ENCODE results near the gene FAM193A.

The FAM193A gene

DNA sequence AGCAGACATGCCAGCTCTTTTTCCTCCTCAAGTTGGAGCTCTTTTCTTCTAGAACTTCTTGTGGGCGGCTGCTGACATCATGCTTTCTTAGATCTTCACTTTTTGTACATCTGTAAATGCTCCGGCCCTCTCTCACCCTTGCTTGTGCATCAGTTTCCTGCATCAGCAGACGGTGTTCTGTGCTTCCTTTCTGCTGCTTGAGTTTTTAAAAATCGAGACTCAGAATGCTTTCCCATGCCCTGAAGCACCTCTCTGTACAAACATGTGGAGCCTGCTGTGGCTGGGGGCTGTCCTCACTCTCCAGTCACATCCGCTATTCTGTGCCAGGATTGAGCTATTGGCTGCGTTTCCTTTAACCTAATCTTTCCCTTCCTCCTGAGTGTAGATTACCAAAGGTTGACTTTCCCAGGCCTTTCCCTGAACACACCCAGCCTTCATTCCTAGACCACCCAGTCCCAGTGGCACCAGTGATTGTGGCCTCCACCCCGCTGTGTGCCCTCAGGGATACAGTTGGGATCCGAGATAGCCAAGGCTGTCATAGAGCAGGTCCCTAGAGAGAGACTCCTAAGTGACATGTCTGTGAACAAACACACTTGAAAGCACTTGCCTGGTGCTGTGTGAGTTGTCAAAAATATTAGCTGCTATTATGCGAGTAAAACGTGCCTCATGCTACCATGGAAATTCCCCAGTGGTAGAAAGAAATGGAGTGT, 177.8 kb downstream of the FAM193A start:
- no peak for TF ChIP-seq CTCF (conservative IDR thresholded peaks at IDR 0.05)
- peak overlapping the region; percentile 39 for H3K27ac ChIP-seq

DNA sequence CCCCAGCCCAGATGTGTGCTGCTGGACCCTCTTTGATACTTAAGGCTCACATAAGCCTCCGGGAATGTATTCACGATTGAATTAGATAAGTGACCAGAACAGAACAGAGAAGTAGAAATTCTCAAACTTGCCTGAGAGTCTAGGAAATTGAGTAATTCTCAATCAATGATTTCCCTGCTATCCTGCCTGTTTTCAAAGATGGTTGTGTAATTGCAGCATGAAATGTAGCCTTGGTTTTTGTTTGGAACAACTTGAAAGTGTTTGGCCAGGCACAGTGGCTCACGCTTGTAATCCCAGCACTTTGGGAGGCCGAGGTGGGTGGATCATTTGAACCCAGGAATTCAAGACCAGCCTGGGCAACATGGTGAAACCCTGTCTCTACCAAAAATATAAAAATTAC, 178.5 kb downstream of the FAM193A start:
- TF ChIP-seq CTCF (conservative IDR thresholded peaks at IDR 0.05): no peak
- H3K27ac ChIP-seq: no peak overlapping the region

- TF ChIP-seq CTCF (conservative IDR thresholded peaks at IDR 0.05): no peak
- H3K27ac ChIP-seq: no peak overlapping the region
Observed at GRCh38 chr4:2715426-2715825, 179.0 kb downstream of the FAM193A start.

DNA sequence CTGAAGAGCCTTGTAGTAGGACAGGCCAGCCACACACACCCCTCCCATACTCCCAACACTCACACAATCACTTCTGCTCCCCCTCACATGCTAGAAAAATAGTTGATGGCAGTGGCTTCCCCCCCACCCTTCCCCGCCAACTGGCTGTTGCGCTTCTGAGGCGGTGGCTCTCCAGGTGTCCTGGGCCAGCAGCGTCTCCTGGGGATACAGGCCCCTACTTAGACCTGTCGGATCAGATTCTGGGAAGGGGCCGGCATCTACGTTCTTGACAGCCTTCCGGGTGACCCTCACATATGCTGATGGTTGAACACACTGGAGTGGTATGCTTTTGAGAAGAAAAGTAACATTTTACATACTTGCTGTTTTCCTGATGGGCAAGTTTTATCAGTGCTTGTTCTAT, 179.8 kb downstream of the FAM193A start:
- no peak overlapping the region for H3K27ac ChIP-seq
- no peak for TF ChIP-seq CTCF (conservative IDR thresholded peaks at IDR 0.05)

- no peak overlapping the region for H3K27ac ChIP-seq
- no peak for TF ChIP-seq CTCF (conservative IDR thresholded peaks at IDR 0.05)
Observed at GRCh38 chr4:2721586-2721985, 185.1 kb downstream of the FAM193A start.

DNA sequence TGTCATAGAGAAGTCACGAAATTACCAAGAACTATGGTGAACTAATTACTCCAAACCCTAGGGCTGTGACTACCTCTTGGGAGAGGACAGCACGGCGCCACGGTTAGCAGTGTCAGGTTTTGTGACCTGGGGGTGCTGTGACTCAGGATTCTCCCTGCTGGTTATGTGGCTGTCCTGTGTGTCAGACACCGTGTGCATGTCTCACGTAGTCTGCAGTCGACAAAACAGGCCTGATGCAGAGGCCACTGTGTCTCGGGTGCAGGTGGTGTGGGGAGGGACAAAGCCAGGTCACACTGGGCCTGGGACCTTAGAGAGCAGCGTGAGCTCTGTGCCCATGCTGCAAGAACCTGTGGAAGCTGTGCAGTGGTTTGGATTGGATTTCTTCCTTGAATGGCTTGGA, 185.6 kb downstream of the FAM193A start:
- no peak overlapping the region for H3K27ac ChIP-seq
- no peak for TF ChIP-seq CTCF (conservative IDR thresholded peaks at IDR 0.05)

DNA sequence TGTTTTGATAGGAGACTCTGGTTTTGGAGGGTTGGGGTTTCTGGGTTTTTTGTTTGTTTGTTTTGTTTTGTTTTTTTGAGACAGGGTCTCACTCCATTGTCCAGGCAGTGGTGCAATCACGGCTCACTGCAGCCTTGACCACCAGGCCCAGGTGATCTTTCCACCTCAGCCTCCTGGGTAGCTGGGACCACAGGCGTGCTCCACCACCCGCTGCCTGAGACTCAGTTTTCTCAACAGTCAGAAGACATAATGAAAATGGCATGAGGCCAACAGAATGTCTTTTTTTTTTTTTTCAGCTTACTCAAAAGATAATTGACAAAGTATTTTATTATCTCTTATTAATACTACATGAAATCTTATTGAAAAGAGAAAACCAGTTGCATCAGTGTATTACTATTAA, 187.3 kb downstream of the FAM193A start:
- no peak for TF ChIP-seq CTCF (conservative IDR thresholded peaks at IDR 0.05)

More for the DNA sequence above, 187.3 kb downstream of the FAM193A start:
- no peak overlapping the region for H3K27ac ChIP-seq
